HepG2 (cell line): ENCODE data around the gene ATP2B2.

Experiments
- ATAD3A ChIP-seq: sonication (generic); formaldehyde crosslinking; IDR thresholded peaks from 2 replicates; pipeline ENCODE4 v1.4.0; 2020; ENCODE audit warnings: missing genetic modification reagents
- BHLHE40 ChIP-seq: IDR thresholded peaks from 2 replicates; pipeline ENCODE4 v1.6.1; 2011; ENCODE audit warnings: low read length, improper control_type of control experiment
- FOXJ3 ChIP-seq: sonication (generic); formaldehyde crosslinking; IDR thresholded peaks from 2 replicates; pipeline ENCODE4 v1.4.0; 2020; ENCODE audit warnings: missing genetic modification reagents, mild to moderate bottlenecking, borderline replicate concordance
- NR3C1 ChIP-seq: sonication (generic); formaldehyde crosslinking; IDR thresholded peaks from 2 replicates; pipeline ENCODE4 v1.4.0; 2020; ENCODE audit warnings: missing genetic modification reagents
- RFX1 ChIP-seq: fragments of 450-650 bp; IDR thresholded peaks from 2 replicates; pipeline ENCODE4 v1.6.1; 2017
- RNF2 ChIP-seq: fragments of 450-650 bp; conservative IDR thresholded peaks from 2 replicates; pipeline ENCODE4 v1.6.1; 2016; ENCODE audit warnings: low read depth
- ZFAT ChIP-seq: sonication (generic); formaldehyde crosslinking; conservative IDR thresholded peaks from 2 replicates; pipeline ENCODE4 v1.8.1; 2023; ENCODE audit warnings: missing genetic modification reagents, inconsistent platforms
- ZNF143 ChIP-seq: sonication (generic); formaldehyde crosslinking; IDR thresholded peaks from 2 replicates; pipeline ENCODE4 v1.4.0; 2020; ENCODE audit warnings: missing genetic modification reagents
- ZNF24 ChIP-seq: fragments of 450-650 bp; IDR thresholded peaks from 2 replicates; pipeline ENCODE4 v1.6.1; 2017; ENCODE audit warnings: antibody characterized with exemption, mild to moderate bottlenecking
- TF ChIP-seq, protein P1 (sequence below): sonication (generic); formaldehyde crosslinking; IDR thresholded peaks from 2 replicates; pipeline ENCODE4 v1.5.0; 2020; ENCODE audit warnings: mild to moderate bottlenecking, missing genetic modification reagents, moderate library complexity
- TF ChIP-seq, protein P2 (sequence below): sonication (generic); formaldehyde crosslinking; IDR thresholded peaks from 2 replicates; pipeline ENCODE4 v1.8.1; 2023; ENCODE audit warnings: missing genetic modification reagents, inconsistent platforms, borderline replicate concordance
- TF ChIP-seq, protein P3 (sequence below), 2 experiments: IDR thresholded peaks; 2 replicates each; pipeline ENCODE4 v1.6.1; 2011 to 2012; ENCODE audit warnings: low read length in 2 of 2, borderline replicate concordance in 1 of 2, low read depth in 1 of 2, mild to moderate bottlenecking in 1 of 2, moderate library complexity in 1 of 2
- TF ChIP-seq, protein P4 (sequence below): IDR thresholded peaks from 2 replicates; pipeline ENCODE4 v1.6.1; 2016; ENCODE audit warnings: mild to moderate bottlenecking

DNA sequence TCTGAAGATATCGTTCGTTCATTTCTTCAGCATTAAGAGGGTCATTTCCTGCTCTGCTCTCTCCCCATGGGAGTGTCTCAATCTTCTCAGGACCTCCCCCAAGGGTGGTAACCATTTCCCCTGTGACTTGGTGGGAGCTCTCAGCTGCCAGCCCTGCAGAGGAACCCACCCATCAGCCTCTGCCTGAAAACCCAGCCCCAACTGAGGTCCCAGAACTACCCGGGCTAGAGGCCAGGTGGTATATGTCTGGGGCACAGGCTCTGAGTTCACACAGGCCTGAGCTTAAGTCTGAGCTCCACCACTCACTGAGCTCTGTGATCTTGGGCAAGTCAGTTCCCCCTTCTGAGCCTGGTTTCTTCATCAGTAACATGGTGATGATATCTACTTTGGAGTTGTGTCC is 10.0 kb upstream of the ATP2B2 start:
- TF ChIP-seq ZNF24 (no peak), FOXJ3 (CRISPR knock-in tag) (no peak), NR3C1 (CRISPR knock-in tag) (no peak), RFX1 (no peak), ATAD3A (CRISPR knock-in tag) (no peak), BHLHE40 (no peak), ZNF143 (CRISPR knock-in tag) (no peak), RNF2 (no peak), ZFAT (CRISPR knock-in tag) (no peak)
- TF ChIP-seq, protein P1, sequence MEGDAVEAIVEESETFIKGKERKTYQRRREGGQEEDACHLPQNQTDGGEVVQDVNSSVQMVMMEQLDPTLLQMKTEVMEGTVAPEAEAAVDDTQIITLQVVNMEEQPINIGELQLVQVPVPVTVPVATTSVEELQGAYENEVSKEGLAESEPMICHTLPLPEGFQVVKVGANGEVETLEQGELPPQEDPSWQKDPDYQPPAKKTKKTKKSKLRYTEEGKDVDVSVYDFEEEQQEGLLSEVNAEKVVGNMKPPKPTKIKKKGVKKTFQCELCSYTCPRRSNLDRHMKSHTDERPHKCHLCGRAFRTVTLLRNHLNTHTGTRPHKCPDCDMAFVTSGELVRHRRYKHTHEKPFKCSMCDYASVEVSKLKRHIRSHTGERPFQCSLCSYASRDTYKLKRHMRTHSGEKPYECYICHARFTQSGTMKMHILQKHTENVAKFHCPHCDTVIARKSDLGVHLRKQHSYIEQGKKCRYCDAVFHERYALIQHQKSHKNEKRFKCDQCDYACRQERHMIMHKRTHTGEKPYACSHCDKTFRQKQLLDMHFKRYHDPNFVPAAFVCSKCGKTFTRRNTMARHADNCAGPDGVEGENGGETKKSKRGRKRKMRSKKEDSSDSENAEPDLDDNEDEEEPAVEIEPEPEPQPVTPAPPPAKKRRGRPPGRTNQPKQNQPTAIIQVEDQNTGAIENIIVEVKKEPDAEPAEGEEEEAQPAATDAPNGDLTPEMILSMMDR (CRISPR knock-in tag), result no peak
- TF ChIP-seq, protein P2, sequence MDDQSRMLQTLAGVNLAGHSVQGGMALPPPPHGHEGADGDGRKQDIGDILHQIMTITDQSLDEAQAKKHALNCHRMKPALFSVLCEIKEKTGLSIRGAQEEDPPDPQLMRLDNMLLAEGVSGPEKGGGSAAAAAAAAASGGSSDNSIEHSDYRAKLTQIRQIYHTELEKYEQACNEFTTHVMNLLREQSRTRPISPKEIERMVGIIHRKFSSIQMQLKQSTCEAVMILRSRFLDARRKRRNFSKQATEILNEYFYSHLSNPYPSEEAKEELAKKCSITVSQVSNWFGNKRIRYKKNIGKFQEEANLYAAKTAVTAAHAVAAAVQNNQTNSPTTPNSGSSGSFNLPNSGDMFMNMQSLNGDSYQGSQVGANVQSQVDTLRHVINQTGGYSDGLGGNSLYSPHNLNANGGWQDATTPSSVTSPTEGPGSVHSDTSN (CRISPR knock-in tag), result no peak
- TF ChIP-seq, protein P3, sequence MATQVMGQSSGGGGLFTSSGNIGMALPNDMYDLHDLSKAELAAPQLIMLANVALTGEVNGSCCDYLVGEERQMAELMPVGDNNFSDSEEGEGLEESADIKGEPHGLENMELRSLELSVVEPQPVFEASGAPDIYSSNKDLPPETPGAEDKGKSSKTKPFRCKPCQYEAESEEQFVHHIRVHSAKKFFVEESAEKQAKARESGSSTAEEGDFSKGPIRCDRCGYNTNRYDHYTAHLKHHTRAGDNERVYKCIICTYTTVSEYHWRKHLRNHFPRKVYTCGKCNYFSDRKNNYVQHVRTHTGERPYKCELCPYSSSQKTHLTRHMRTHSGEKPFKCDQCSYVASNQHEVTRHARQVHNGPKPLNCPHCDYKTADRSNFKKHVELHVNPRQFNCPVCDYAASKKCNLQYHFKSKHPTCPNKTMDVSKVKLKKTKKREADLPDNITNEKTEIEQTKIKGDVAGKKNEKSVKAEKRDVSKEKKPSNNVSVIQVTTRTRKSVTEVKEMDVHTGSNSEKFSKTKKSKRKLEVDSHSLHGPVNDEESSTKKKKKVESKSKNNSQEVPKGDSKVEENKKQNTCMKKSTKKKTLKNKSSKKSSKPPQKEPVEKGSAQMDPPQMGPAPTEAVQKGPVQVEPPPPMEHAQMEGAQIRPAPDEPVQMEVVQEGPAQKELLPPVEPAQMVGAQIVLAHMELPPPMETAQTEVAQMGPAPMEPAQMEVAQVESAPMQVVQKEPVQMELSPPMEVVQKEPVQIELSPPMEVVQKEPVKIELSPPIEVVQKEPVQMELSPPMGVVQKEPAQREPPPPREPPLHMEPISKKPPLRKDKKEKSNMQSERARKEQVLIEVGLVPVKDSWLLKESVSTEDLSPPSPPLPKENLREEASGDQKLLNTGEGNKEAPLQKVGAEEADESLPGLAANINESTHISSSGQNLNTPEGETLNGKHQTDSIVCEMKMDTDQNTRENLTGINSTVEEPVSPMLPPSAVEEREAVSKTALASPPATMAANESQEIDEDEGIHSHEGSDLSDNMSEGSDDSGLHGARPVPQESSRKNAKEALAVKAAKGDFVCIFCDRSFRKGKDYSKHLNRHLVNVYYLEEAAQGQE (IDR thresholded peaks at IDR 0.05; ENCODE audit: borderline replicate concordance in 1 of 2, low read depth in 1 of 2, low read length in 2 of 2), result no peak
- TF ChIP-seq, protein P4, sequence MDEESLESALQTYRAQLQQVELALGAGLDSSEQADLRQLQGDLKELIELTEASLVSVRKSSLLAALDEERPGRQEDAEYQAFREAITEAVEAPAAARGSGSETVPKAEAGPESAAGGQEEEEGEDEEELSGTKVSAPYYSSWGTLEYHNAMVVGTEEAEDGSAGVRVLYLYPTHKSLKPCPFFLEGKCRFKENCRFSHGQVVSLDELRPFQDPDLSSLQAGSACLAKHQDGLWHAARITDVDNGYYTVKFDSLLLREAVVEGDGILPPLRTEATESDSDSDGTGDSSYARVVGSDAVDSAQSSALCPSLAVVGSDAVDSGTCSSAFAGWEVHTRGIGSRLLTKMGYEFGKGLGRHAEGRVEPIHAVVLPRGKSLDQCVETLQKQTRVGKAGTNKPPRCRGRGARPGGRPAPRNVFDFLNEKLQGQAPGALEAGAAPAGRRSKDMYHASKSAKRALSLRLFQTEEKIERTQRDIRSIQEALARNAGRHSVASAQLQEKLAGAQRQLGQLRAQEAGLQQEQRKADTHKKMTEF, result no peak
